Fibroblast of lung (primary cell): ENCODE data around the gene RND3. TPM values are rescaled to one million over a fixed set of nuclear protein-coding genes. Genes with fewer than 3 reads are reported as not detected.

Source experiments
- DNase-seq, 2 donors: peaks; one replicate each; pipeline versions ENCODE4 v3.0.0 to v3.0.0-alpha.2; 2010; ENCODE audit warnings: low read depth in 2 of 2
- H2AFZ ChIP-seq: 2 replicates; pipeline ENCODE4 v1.5.1; 2012; ENCODE audit warnings: low read length, control low read depth, inconsistent platforms
- H3K27ac ChIP-seq: 2 replicates; pipeline ENCODE4 v1.5.1; 2011; ENCODE audit warnings: low read length, control low read depth; ENCODE audit not compliant: insufficient read depth
- H3K27me3 ChIP-seq: 2 replicates; pipeline ENCODE4 v1.5.1; 2011; ENCODE audit warnings: mild to moderate bottlenecking, low read length; ENCODE audit not compliant: control insufficient read depth, insufficient read depth
- H3K36me3 ChIP-seq: 2 replicates; pipeline ENCODE4 v1.5.1; 2011; ENCODE audit warnings: low read length; ENCODE audit not compliant: control insufficient read depth, insufficient read depth
- H3K4me1 ChIP-seq: 2 replicates; pipeline ENCODE4 v1.5.1; 2011; ENCODE audit warnings: low read length; ENCODE audit not compliant: control insufficient read depth, insufficient read depth; ENCODE audit errors: extremely low read depth
- H3K4me2 ChIP-seq: 2 replicates; pipeline ENCODE4 v1.5.1; 2011; ENCODE audit warnings: low read length, control low read depth; ENCODE audit not compliant: insufficient read depth; ENCODE audit errors: extremely low read depth
- H3K4me3 ChIP-seq, 4 experiments: fragments of 200-600 bp in 1 of 4; sonication (generic) in 1 of 4; replicated peaks in 1 of 4; 2 replicates each; pipeline ENCODE4 v1.5.1; 2011 to 2016; ENCODE audit warnings: low read length in 4 of 4, low read depth in 3 of 4, mild to moderate bottlenecking in 3 of 4, control low read depth in 2 of 4, inconsistent platforms in 1 of 4, mixed read lengths in 1 of 4; ENCODE audit not compliant: insufficient read depth in 1 of 4; ENCODE audit errors: control extremely low read depth in 1 of 4
- H3K79me2 ChIP-seq: 2 replicates; pipeline ENCODE4 v1.5.1; 2012; ENCODE audit warnings: mild to moderate bottlenecking, low read length, inconsistent platforms; ENCODE audit not compliant: control insufficient read depth, insufficient read depth
- H3K9ac ChIP-seq: 2 replicates; pipeline ENCODE4 v1.5.1; 2011; ENCODE audit warnings: mild to moderate bottlenecking, low read length, control low read depth; ENCODE audit not compliant: insufficient read depth
- H3K9me3 ChIP-seq: 2 replicates; pipeline ENCODE4 v1.5.1; 2012; ENCODE audit warnings: low read depth, low read length; ENCODE audit not compliant: control insufficient read depth, insufficient read depth
- H4K20me1 ChIP-seq: 2 replicates; pipeline ENCODE4 v1.5.1; 2011; ENCODE audit warnings: low read length; ENCODE audit not compliant: control insufficient read depth, insufficient read depth; ENCODE audit errors: extremely low read depth
- EZH2 ChIP-seq: IDR thresholded peaks from 2 replicates; pipeline ENCODE4 v1.5.1; 2012; ENCODE audit warnings: low read length, control low read depth, mild to moderate bottlenecking; ENCODE audit errors: missing control alignments
- polyA plus RNA-seq, 2 donors: library from polyadenylated mRNA; depleted of rRNA in 1 of 2; stranded (reverse) in 1 of 2; unstranded in 1 of 2; fragments of >200 nt; gene quantifications; 2 replicates each; pipeline ENCODE4 v1.2.1, GENCODE V29; 2011 to 2012; ENCODE audit warnings: missing spikeins in 1 of 2
- total RNA-seq: library from RNA; depleted of rRNA; stranded (reverse); fragments of >200 nt; gene quantifications from 2 replicates; pipeline ENCODE4 v1.2.1, GENCODE V29; 2014
- TF ChIP-seq, protein P1 (sequence below), 2 donors: IDR thresholded peaks in 1 of 2; conservative IDR thresholded peaks in 1 of 2; 1 replicate in 1 of 2; 2 replicates in 1 of 2; pipeline ENCODE4 v1.5.1; 2011 to 2012; ENCODE audit warnings: low read length in 2 of 2, control low read depth in 1 of 2, inconsistent platforms in 1 of 2, low read depth in 1 of 2, mild to moderate bottlenecking in 1 of 2

RND3 gene
- total and polyA plus RNA-seq, 2 donors (not counting 1 experiment from before 2014, with no cell fraction given), result 363 to 1,405 TPM

DNA sequence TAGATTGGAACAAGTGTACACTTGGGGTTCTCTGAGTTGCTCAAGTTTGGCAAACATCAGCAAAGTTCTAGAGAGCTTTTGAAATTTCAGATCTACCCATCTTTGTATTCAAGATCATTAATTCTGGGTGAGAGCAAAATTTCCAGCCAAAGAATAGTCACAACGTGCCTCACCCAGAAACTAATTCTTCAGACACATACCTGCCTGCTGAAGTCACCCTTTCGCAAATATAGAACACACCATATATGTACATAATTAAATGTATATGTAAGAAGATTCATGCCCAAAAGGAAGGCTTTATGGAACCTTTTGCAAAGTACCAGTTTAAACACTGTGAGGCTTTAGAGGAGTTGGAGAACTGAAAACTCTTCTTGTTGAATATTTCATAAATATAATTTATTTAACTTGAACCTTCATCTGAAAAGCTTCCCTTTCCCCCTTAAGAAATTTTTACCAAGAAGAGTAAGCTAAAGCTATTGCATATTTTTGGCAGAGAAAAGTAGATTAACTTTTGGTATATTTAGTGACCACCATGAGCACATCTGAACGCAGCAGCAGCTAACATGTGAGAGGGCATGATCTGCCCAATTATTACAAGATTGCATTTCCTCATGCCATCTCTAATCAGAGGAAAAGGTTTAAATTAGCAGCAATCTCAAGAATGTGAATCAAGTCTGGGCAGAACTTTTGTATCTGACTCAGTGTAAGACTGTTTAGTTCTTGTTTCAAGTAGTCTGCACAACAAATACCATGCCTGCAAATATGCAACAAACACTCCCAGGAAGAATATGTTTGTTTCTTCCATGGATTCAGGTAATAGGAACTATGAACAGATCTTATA, 8.2 kb downstream of the RND3 start:
- Histone ChIP-seq H2AFZ (no peak overlapping the region), H3K4me3 (peak overlapping the region in 3 of 4 experiments; percentile 7 to 98 (median 32)), H3K27me3 (no peaks in the 10 kb centered on the region), H3K9ac (peak overlapping the region; percentile 20), H3K9me3 (no peaks in the 10 kb centered on the region), H3K36me3 (peaks cover 8% of the 10 kb centered on the region), H3K4me2 (peak overlapping the region; percentile 81), H4K20me1 (peaks cover 3% of the 10 kb centered on the region), H3K27ac (peak overlapping the region; percentile 5), H3K4me1 (peaks cover 30% of the 10 kb centered on the region), H3K79me2 (peaks cover 100% of the 10 kb centered on the region)
- DNase-seq, result peak; percentile 58 to 80
- TF ChIP-seq EZH2, result no peak

DNA sequence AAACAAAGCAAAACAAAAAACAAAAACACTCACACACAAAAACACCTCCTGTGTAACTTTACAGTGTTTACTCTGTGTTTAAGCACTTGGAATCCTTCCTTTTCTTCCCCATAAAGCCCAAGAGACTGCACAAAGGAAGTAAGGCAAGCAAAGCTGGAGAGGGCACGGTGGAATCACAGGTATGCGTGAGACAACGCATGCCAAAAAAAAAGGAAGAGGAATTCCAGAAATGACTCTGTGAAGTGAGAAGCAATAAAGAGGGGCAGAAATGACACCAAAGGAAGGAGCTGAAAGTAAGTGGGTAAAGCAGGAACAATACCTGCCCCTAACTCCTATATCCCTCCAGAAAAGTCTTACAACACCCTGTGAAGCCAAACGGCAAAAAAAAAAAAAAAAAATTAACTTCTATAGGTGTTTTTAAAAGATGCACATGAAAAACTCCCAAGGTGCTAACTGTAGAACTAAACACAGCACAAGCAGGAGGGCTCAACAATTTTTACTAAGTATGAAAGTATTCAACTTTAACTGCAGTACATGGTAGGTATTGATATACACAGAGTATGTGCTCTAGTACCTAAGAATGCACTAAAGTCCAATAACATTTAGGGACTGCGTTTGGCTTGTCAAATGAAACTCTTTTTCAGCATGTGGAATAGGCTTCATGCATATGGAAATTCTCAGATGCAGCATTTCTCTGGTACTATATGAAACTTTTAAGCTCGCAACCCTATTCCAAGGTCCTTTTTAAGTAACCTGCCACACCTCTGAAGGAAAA, 9.1 kb downstream of the RND3 start:
- H3K4me2 ChIP-seq, result peak overlapping the region; percentile 81
- H3K9me3 ChIP-seq, result no peaks in the 10 kb centered on the region
- H3K4me3 ChIP-seq, result peak overlapping the region; percentile 7 to 98 (median 26)
- H2AFZ ChIP-seq, result no peak overlapping the region
- H3K27ac ChIP-seq, result peak overlapping the region; percentile 53
- peaks cover 9% of the 10 kb centered on the region for H3K36me3 ChIP-seq
- no peak for TF ChIP-seq EZH2
- TF ChIP-seq, protein P1, sequence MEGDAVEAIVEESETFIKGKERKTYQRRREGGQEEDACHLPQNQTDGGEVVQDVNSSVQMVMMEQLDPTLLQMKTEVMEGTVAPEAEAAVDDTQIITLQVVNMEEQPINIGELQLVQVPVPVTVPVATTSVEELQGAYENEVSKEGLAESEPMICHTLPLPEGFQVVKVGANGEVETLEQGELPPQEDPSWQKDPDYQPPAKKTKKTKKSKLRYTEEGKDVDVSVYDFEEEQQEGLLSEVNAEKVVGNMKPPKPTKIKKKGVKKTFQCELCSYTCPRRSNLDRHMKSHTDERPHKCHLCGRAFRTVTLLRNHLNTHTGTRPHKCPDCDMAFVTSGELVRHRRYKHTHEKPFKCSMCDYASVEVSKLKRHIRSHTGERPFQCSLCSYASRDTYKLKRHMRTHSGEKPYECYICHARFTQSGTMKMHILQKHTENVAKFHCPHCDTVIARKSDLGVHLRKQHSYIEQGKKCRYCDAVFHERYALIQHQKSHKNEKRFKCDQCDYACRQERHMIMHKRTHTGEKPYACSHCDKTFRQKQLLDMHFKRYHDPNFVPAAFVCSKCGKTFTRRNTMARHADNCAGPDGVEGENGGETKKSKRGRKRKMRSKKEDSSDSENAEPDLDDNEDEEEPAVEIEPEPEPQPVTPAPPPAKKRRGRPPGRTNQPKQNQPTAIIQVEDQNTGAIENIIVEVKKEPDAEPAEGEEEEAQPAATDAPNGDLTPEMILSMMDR (conservative IDR thresholded peaks at IDR 0.05 in 1 of 2, IDR thresholded peaks at IDR 0.05 in 1 of 2; ENCODE audit: low read depth in 1 of 2, low read length in 2 of 2), result no peak
- peaks cover 36% of the 10 kb centered on the region for H3K4me1 ChIP-seq
- H4K20me1 ChIP-seq, result peaks cover 3% of the 10 kb centered on the region
- no peak overlapping the region for H3K9ac ChIP-seq
- DNase-seq, result peak; percentile 25 to 70
- no peaks in the 10 kb centered on the region for H3K27me3 ChIP-seq
- H3K79me2 ChIP-seq, result peaks cover 100% of the 10 kb centered on the region

DNA sequence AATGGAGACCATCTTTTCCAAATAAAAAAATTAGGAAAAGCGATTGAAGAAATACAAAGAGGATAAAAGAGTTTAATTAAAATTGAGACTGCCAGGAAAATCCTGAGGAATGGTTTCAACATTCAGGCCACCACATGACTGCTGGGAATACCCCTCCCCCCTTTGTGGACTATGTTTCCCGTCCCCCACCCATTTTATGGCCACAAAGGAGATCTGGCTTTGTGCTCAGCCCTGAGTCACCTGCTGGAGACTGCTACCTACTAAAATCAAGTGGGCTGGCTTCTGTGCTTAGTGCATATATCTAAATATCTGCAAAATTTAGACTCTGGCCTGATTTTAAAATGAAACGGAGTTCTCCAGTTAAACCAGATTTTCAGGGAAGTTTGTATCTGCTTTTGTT, 10.1 kb downstream of the RND3 start:
- H3K4me2 ChIP-seq, result peak overlapping the region; percentile 81
- H3K36me3 ChIP-seq, result peaks cover 11% of the 10 kb centered on the region
- H3K4me3 ChIP-seq, result peak overlapping the region in 3 of 4 experiments; percentile 9 to 98 (median 32)
- no peak overlapping the region for H2AFZ ChIP-seq
- DNase-seq, result peak; percentile 44 to 62
- no peak overlapping the region for H3K9ac ChIP-seq
- H3K4me1 ChIP-seq, result peaks cover 40% of the 10 kb centered on the region
- no peaks in the 10 kb centered on the region for H3K9me3 ChIP-seq
- peak overlapping the region; percentile 53 for H3K27ac ChIP-seq
- no peak for TF ChIP-seq EZH2
- TF ChIP-seq, protein P1 (conservative IDR thresholded peaks at IDR 0.05 in 1 of 2, IDR thresholded peaks at IDR 0.05 in 1 of 2; ENCODE audit: low read depth in 1 of 2, low read length in 2 of 2), result no peak
- H3K79me2 ChIP-seq, result peaks cover 100% of the 10 kb centered on the region
- peaks cover 3% of the 10 kb centered on the region for H4K20me1 ChIP-seq
- no peaks in the 10 kb centered on the region for H3K27me3 ChIP-seq
